Activated CD8-positive, alpha-beta T cell treated with anti-CD3 and anti-CD28 coated beads for 36 hours (primary cell): ENCODE measurements around the gene KMT2A. TPM values are rescaled to one million over a fixed set of nuclear protein-coding genes. Genes with fewer than 3 reads are reported as not detected.
"Not testable (repeated sequence)": the region's sequence is repeated elsewhere in the genome, so short reads cannot be mapped to it uniquely, and the experiment has no call there.

ENCODE experiments used
- ATAC-seq: fragments of 200-7000 bp; cut with Tn5 transposase; one replicate; pipeline ENCODE4 v1.10.0; 2021; ENCODE audit warnings: mild to moderate bottlenecking, moderate library complexity
- CTCF ChIA-PET: fragments of 350-600 bp; sonication (Branson Sonifier 250); formaldehyde crosslinking; loops from one replicate; lab custom pipeline; 2021; ENCODE audit warnings: antibody characterized with exemption; lab: Charles Lee
- POLR2A ChIA-PET: fragments of 350-600 bp; sonication (Branson Sonifier 250); formaldehyde crosslinking; loops from one replicate; lab custom pipeline; 2021; ENCODE audit warnings: antibody characterized with exemption; lab: Charles Lee
- DNase-seq: peaks from one replicate; pipeline ENCODE4 v3.0.0-alpha.2; 2020
- H3K27ac Mint-ChIP-seq: one replicate; pipeline ENCODE4 v1.8.0; 2021; ENCODE audit warnings: mild to moderate bottlenecking, mixed read lengths
- H3K27me3 Mint-ChIP-seq: one replicate; pipeline ENCODE4 v1.8.0; 2021; ENCODE audit warnings: mixed read lengths
- H3K36me3 Mint-ChIP-seq: one replicate; pipeline ENCODE4 v1.8.0; 2021; ENCODE audit warnings: low read depth, mixed read lengths
- H3K4me1 Mint-ChIP-seq: one replicate; pipeline ENCODE4 v1.8.0; 2021; ENCODE audit warnings: low read depth, mixed read lengths
- H3K4me3 Mint-ChIP-seq: one replicate; pipeline ENCODE4 v1.8.0; 2021; ENCODE audit warnings: mild to moderate bottlenecking, moderate library complexity, mixed read lengths
- H3K9me3 Mint-ChIP-seq: one replicate; pipeline ENCODE4 v1.8.0; 2021; ENCODE audit warnings: mixed read lengths
- CTCF ChIP-seq: fragments of 200-600 bp; IDR thresholded peaks from one replicate; pipeline ENCODE4 v1.8.0; 2022; ENCODE audit warnings: antibody characterized with exemption, mild to moderate bottlenecking
- intact Hi-C: fragments of 100-400 bp; cut with micrococcal nuclease; formaldehyde crosslinking; loops from one replicate; pipeline ENCODE4 v1.10.0; 2022
- total RNA-seq, 2 experiments: library from RNA; stranded (reverse); gene quantifications; one replicate each; pipeline ENCODE4 v1.2.3, GENCODE V29; 2021

KMT2A gene
- total RNA-seq, 2 experiments from 2014 or later, result 68.8 to 75.0 TPM

DNA sequence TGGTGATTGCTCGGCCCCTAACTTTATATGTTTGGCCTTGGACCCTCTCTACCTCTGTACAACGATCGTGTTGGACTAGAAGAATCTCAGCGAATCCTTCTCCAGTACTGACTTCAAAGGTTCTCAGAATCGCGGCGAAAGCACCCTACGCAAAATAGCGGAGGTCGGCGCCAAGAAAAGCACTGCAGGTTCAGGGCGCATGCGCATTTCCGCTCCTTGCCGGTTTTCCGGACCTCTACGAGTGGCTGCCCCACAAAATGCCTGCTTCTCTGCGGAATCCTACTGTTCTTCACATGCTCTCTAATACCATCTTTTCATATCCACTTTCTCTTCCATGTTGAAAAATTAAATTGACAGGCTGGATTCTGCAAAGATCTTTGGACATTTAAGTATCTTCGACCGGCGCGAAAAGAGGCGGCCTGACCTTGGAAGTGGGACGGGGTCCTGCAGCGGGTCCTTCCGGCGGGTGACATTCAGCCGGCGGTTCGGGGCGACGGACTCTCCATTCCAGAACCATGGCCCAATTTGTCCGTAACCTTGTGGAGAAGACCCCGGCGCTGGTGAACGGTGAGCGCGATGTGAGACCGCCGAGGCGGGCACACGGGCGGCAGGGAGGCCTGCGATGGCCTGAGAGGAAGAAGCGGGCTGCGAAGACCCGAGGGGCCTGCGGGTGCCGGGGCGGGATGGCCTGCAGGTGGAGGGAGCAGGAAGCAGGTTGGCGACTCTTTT lies 35.0 kb upstream of the KMT2A start, which contains the start of gene ATP5MG:
TSS of gene ATP5MG (plus strand) at position 456 of the 729 bp plus-strand sequence. CDS start at position 516, 60 bp downstream.
- peak; percentile 70 for ATAC-seq

DNA sequence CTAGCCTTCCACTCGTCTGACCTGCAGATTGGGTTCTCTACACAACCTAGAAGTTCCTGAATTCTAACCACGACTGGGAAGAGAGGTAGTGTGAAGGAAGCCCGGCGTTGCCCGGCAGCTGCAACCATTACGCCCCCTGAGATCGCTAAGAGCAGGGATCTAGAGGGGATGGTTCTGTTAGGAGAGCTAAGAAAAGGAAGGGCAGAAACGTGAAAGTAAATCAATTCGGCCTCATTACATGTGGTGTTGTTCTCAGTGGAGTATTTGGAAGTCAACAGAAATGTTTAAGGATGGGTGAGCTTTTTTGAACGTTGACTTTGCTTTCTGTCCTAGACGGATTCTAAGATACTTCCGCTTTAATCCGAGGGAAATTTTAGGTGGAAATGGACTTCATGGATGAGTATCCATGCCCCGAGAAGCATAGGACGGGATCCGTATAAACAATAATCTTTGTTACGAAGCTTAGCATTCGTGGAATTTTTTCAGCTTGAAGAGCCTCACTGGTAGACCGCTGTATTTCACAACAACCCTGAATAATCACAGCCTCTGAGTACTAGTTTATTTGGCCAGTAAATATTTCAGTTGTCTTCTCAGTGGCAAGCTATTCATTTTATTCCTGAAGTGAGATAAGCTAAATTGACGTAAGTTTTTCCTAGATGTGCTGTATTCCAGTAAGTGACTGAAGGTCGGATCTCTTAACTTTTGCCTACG lies 34.3 kb upstream of the KMT2A start:
- ChIA-PET CTCF (interaction anchor here (0.8 to 2.4 kb wide), 5 partner anchors 27 to 98 kb away, joined by 3 to 10 read pairs (median 4); partner anchors contain the start of gene CD3E), POLR2A (interaction anchor here (0.7 to 1.4 kb wide), 6 partner anchors 11 to 170 kb away, joined by 3 to 11 read pairs (median 4); partner anchors contain the start of genes ARCN1 and KMT2A)
- Mint-ChIP-seq H3K27ac (peak overlapping the region; percentile 99), H3K4me3 (peak overlapping the region; percentile 86), H3K4me1 (peaks cover 56% of the 10 kb centered on the region), H3K27me3 (no peaks in the 10 kb centered on the region), H3K9me3 (no peaks in the 10 kb centered on the region), H3K36me3 (peaks cover 44% of the 10 kb centered on the region)
- intact Hi-C loops, result loop anchor here (5.0 kb wide), 1 partner anchor 35 kb away; the partner anchor contains the start of gene KMT2A
- ATAC-seq (peak; percentile 5), DNase-seq (no peak)
- no peak for TF ChIP-seq CTCF

More for the DNA sequence above, 35.0 kb upstream of the KMT2A start, which contains the start of gene ATP5MG:
- intact Hi-C loops, result loop anchor here (5.0 kb wide), 1 partner anchor 36 kb away; the partner anchor contains the start of gene KMT2A
- peak; percentile 96 for DNase-seq
- CTCF ChIA-PET, result interaction anchor here (0.8 to 2.4 kb wide), 4 partner anchors 28 to 97 kb away, joined by 3 to 10 read pairs (median 4); partner anchors contain the start of gene CD3E
- TF ChIP-seq CTCF, result no peak
- peak within 1 kb of the TSS; percentile 99 for H3K27ac Mint-ChIP-seq
- peak within 1 kb of the TSS; percentile 86 for H3K4me3 Mint-ChIP-seq
- peaks cover 54% of the 10 kb centered on the region for H3K4me1 Mint-ChIP-seq
- no peaks in the 10 kb centered on the region for H3K27me3 Mint-ChIP-seq
- peaks cover 42% of the 10 kb centered on the region for H3K36me3 Mint-ChIP-seq
- H3K9me3 Mint-ChIP-seq, result no peaks in the 10 kb centered on the region
- POLR2A ChIA-PET, result interaction anchor here (0.5 to 4.3 kb wide), 12 partner anchors 10 to 171 kb away, joined by 3 to 32 read pairs (median 5); partner anchors contain the start of genes ARCN1, KMT2A and UBE4A

- ChIA-PET CTCF (interaction anchor here (0.9 to 2.4 kb wide), 5 partner anchors 26 to 98 kb away, joined by 3 to 10 read pairs (median 4); partner anchors contain the start of genes CD3D and CD3E), POLR2A (interaction anchor here (0.6 to 1.4 kb wide), 5 partner anchors 10 to 513 kb away, joined by 3 to 11 read pairs (median 4); partner anchors contain the start of gene KMT2A)
- intact Hi-C loops, result loop anchor here (5.0 kb wide), 1 partner anchor 35 kb away; the partner anchor contains the start of gene KMT2A
- H3K9me3 Mint-ChIP-seq, DNase-seq, ATAC-seq, H3K27me3 Mint-ChIP-seq: not testable (repeated sequence)
- Mint-ChIP-seq H3K36me3 (peaks cover 44% of the 10 kb centered on the region), H3K4me3 (peak overlapping the region; percentile 86), H3K4me1 (peaks cover 55% of the 10 kb centered on the region), H3K27ac (peak overlapping the region; percentile 34)
Measured at GRCh38 chr11:118402594-118402993, 33.7 kb upstream of the KMT2A start.

- ChIA-PET CTCF (interaction anchor here (0.9 to 2.7 kb wide), 4 partner anchors 9 to 235 kb away, joined by 3 to 6 read pairs (median 3); no protein-coding TSS in a partner anchor), POLR2A (interaction anchor here (0.6 to 1.8 kb wide), 4 partner anchors 9 to 47 kb away, joined by 3 to 6 read pairs (median 3); partner anchors contain the start of genes KMT2A and UBE4A)
- Mint-ChIP-seq H3K4me1 (peaks cover 45% of the 10 kb centered on the region), H3K27ac (peak overlapping the region; percentile 43), H3K4me3 (no peak overlapping the region), H3K9me3 (no peaks in the 10 kb centered on the region), H3K27me3 (no peaks in the 10 kb centered on the region), H3K36me3 (peaks cover 44% of the 10 kb centered on the region)
- ATAC-seq (no peak), DNase-seq (no peak)
- TF ChIP-seq CTCF, result no peak
- intact Hi-C loops, result no loop called here
Measured at GRCh38 chr11:118406599-118407166, 29.6 kb upstream of the KMT2A start.
